Measurements from ENCODE around the gene DCUN1D2.

DNA sequence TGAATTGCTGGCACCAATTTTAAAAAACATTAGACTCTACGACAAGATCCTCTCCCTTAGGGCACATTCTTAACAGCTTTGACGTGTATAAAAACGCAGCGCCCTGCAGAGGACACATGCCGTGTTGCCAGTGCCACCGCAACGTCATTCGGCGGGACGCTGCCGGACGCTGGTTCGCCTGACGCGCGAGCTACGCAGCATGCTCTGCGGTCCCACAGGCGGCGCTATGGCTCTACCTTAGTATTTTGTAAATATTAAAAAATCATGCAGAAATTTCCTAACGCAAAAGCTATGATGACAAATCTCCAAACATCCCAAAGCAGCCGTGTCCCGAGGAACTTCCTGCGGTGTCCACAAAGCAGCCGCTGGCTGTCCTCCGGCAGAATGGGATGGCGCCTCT, 33.0 kb downstream of the DCUN1D2 start:
- TF ChIP-seq, protein P1, sequence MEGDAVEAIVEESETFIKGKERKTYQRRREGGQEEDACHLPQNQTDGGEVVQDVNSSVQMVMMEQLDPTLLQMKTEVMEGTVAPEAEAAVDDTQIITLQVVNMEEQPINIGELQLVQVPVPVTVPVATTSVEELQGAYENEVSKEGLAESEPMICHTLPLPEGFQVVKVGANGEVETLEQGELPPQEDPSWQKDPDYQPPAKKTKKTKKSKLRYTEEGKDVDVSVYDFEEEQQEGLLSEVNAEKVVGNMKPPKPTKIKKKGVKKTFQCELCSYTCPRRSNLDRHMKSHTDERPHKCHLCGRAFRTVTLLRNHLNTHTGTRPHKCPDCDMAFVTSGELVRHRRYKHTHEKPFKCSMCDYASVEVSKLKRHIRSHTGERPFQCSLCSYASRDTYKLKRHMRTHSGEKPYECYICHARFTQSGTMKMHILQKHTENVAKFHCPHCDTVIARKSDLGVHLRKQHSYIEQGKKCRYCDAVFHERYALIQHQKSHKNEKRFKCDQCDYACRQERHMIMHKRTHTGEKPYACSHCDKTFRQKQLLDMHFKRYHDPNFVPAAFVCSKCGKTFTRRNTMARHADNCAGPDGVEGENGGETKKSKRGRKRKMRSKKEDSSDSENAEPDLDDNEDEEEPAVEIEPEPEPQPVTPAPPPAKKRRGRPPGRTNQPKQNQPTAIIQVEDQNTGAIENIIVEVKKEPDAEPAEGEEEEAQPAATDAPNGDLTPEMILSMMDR (IDR thresholded peaks at IDR 0.05) = no peak
- TF ChIP-seq POLR2A (IDR thresholded peaks at IDR 0.05; ENCODE audit: low read depth) = no peak

All from esophagus muscularis mucosa (tissue), 3 donors.